HPDE6-E6E7 (cell line): Measurements from ENCODE around the gene HES4.
"Not testable (repeated sequence)": the region's sequence is repeated elsewhere in the genome, so short reads cannot be mapped to it uniquely, and the experiment has no call there.

ENCODE experiments used
- DNase-seq: peaks from one replicate; pipeline ENCODE4 v3.0.0; 2011; ENCODE audit warnings: missing footprints; ENCODE audit errors: extremely low spot score

HES4 gene

DNA sequence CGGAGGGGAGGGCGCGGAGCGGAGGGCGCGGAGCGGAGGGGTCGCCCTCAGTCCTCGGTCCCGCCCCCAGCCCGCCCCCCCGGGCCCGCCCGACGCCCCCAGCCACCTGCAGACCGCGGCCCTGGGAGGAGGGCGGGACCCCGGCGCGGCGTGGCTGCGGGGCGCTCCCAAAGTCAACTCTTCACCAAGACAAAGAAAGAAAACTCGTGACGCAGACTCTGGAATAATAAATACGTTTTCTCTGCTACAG, 1.2 kb downstream of the HES4 start:
- no peak for DNase-seq

DNA sequence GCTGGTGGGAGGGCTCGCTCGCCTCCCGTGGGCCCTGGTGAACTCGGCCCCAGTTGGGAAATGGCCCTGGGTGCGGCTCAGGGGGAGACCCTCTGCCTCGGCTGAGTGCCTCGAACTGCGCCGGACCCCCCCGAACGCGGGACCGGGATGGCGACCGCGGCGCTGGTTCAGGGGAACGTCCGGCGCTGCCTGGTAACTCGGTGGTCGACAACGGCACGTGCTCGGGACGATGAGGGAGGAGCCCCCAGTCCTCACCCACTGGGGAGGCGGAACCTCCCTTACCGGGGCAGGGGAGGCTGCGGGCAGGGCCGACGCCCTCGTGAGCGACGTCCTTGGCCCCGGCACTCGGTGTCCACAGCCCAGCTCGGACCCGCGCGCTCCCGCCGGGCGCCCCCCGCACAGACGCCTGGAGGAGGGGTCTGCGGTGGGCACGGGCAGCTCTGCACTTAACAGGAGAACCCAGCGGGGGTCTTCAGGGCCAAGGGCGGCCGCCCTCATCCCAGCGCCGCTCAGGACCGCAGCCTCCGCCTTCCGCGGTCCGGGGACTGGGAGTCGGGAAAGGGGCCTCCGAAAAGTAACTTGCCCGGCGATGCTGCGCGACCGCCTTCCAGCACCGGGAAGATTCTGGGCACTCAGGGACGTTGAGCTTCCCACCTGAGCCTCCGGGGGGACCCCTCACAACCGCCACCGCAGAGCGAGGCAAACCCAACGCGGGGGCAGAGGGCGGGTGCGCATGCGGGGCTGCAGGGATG, 1.7 kb downstream of the HES4 start:
- no peak for DNase-seq

DNA sequence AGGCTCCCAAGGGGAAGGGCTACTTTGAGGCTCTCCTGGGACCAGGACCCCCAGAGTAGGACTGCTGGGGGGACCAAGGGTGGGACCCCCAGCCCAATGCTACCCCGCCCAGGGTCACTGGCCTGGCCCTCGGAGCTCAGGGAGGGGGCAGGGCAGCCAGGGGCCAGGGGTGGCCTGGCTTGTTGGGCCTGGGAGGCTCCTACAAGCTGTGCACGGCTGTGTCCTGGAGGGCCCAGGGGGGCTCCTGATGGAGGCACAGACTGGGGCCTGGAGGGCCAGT, 2.2 kb downstream of the HES4 start:
- DNase-seq, result no peak

DNA sequence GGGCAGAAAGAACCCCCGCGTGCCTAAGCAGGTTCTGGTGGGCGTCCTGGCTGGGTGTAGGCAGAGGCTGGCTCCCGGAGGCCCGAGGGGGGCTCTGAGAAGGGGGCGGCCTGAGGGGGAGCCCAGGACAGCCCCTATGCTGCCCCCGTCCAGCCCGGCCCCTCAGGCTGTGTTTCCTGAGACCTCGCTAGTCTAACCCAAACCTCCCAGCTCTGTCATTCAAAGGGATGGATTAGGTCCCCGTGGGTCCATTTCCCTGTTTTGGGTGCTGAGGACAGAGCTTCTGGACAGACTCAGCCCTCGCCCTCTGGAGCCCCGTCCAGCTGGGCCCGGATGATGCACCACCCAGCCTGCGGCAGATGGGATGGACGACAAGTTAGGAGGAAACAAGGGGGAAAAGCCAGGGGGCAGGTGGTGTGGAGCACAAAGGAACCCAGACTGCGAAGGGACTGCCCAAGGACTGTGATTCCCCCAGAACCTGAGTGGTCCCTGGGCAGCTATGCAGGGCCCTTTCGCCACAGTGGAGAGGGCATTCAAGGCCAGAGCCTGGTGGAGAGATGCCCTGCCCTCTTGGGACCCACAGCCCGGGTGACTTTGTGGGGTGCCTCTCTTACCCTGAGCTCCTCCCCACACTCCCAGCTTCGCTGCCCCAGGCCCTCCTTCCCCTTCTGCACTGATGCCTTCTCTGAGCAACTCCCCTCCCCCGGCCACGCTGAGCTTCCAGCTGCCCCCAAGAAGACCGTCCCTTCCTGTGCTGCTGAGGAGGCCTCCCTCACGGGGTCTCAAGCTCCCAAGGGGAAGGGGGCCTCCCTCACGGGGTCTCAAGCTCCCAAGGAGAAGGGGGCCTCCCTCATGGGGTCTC, 2.8 kb downstream of the HES4 start:
- DNase-seq, result no peak

DNA sequence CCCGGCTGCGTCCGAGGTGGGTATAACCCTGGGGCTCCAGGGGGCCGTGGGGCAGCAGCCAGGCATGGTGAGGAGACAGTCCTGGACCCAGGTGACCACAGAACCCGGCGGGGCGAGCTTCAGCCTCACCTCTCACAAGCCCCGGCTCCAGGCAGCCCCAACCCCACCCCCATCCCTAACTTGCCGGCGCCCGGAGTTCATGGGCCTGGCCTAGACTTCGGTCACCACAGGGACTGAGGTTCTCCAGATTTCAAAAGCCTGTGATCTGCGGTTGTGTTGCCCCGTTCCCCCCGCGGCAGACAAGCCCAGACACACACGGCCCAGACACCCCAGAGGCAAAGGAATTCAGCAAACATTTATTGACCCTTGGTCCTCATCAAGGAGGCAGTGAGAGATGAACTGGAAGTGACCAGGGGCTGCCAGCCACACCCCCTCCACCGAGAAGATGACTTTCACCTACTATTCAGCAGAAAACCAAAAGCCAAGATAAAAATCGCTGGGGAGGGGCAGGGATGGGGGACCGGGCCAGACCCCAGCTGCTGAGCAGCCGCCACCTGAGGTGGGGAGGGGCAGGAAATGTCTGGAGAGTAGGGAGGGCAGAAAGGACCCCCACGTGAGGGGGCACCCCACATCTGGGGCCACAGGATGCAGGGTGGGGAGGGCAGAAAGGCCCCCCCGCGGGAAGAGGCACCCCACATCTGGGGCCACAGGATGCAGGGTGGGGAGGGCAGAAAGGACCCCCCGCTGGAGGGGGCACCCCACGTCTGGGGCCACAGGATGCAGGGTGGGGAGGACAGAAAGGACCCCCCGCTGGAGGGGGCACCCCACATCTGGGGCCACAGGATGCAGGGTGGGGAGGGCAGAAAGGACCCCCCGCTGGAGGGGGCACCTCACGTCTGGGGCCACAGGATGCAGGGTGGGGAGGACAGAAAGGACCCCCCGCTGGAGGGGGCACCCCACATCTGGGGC, 3.9 kb downstream of the HES4 start:
- DNase-seq, result no peak

DNA sequence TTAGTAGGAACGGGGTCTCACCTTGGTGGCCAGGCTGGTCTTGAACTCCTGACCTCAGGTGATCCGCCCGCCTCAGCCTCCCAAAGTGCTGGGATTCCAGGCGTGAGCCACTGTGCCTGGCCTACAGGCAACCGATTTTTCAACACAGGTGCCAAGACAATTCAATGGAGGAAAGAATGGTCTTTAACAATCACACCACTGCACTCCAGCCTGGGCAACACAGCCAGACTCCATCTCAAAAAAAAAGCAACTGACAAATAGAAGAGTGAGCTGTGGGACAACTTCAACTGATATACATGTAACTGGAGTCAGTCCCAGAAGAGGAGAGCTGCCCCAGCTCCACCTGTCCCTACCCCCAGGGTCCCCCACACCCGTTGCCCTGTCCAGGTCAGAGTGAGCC, 5.4 kb downstream of the HES4 start:
- not testable (repeated sequence) for DNase-seq

DNA sequence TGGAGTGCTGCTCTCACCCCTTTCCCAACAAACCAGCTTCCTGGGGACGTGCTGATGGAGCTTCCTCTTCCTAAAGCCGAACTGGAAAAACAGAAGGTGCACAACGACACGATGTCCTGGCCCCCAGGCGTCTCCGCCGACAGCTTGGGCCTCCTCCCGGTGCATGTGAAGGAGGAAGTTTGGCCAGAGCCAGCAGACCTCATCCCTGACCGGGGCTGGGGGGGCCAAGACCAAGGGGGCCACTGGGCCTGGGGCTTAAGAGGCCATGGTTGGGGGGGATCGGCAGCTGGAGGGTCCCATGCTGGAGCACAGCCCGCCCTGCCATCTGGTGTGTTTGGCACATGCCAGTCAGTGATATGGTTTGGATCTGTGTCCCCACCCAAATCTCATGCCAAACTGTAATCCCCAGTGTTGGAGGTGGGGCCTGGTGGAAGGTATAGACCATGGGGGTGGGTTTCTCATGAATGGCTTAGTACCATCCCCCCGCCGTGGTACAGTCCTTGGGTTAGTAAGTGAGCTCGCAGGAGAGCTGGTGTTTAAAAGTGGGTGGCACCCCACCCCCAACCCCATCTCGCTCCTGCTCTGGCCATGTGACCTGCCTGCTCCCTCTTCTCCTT, 6.4 kb downstream of the HES4 start:
- no peak for DNase-seq

DNA sequence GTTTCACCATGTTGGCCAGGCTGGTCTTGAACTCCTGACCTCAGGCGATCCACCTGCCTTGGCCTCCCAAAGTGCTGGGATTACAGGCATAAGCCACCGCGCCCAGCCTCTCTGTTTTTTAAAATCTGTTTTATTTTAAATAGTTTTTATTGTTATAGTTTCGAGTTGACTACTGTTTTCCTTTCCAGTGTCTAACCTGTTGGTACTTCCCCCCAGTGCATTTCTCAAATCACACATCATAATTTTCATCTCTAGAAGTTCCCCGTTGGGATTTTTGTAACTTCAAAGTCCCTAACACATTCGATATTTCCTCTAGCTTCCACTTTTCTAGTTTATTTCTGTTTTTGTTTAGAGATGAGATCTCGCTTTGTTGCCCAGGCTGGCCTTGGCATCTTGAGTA, 7.5 kb downstream of the HES4 start:
- DNase-seq, result no peak

DNA sequence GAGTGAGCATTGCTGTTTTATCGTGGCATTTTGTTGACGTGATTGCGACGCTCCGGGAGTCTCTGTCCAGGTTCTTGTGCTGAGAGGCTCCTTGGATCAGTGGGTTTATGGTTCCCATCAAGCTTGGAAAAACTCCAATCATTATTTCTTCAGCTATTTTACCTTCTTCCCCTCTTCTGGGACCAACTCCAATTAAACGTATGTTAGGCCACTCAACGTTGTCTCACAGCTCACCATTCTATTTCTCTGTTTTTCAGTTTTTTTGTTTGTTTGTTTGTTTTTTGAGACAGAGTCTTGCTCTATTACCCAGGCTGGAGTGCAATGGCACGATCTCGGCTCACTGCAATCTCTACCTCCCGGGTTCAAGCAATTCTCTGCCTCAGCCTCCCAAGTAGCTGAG, 8.0 kb downstream of the HES4 start:
- no peak for DNase-seq

DNA sequence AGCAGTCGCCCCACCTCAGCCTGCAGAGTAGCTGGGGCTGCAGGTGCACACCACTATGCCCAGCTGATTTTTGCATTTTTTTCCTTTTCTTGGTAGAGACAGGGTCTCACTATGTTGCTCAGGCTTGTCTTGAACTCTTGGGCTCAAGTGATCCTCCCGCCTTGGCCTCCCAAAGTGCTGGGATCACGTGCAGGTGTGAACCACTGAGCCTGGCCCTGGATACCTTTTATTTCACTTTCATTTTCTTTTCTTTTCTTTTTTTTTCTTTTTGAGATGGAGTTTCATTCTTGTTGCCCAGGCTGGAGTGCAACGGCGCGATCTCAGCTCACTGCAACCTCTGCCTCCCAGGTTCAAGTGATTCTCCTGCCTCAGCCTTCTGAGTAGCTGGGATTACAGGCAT, 8.6 kb downstream of the HES4 start:
- DNase-seq, result not testable (repeated sequence)

DNA sequence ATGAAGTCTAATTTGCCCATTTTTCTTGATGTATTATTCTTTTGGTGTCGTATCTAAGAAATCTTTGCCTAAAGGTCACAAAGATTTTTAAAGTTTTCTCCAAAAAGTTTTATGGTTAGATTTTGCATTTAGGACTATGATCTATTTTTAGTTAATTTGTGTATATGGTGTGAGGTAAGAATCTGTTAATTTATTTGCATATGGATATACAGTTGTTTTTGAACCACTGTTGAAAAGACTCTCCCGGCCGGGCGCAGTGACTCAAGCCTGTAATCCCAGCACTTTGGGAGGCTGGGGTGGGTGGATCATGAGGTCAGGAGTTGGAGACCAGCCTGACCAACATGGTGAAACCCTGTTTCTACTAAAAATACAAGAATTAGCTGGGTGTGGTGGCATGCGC, 11.8 kb downstream of the HES4 start:
- not testable (repeated sequence) for DNase-seq

DNA sequence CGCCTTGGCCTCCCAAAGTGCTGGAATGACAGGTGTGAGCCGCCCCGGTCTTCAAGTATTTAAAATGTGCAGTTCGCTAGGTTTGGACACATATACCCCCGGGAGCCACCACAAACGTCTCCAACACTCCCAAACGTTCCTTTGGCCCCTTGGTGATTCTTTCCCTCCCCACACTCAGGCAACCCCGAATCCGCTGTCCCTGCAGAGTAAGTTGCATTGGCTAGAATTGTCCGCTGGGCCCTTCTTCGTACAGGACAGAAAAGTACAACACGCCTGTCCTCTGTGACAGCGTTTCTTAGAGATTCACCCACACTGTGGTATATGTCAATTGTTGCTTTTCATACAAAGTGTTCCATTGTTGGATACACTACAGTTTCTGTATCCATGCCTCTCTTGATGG, 14.8 kb downstream of the HES4 start:
- DNase-seq, result no peak

DNA sequence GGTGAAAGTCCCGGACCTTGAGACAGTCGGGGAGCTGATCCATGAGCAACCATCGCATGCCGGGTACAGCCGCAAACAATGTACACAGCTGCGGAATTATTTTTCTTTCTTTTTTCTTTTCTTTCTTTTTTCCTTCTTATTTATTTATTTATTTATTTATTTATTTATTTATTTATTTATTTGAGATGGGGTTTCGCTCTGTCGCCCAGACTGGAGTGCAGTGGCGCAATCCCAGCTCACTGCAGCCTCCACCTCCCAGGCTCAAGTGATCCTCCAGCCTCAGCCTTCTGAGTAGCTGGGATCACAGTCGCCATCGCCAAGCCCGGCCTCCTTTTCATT, 15.5 kb downstream of the HES4 start:
- no peak for DNase-seq

DNA sequence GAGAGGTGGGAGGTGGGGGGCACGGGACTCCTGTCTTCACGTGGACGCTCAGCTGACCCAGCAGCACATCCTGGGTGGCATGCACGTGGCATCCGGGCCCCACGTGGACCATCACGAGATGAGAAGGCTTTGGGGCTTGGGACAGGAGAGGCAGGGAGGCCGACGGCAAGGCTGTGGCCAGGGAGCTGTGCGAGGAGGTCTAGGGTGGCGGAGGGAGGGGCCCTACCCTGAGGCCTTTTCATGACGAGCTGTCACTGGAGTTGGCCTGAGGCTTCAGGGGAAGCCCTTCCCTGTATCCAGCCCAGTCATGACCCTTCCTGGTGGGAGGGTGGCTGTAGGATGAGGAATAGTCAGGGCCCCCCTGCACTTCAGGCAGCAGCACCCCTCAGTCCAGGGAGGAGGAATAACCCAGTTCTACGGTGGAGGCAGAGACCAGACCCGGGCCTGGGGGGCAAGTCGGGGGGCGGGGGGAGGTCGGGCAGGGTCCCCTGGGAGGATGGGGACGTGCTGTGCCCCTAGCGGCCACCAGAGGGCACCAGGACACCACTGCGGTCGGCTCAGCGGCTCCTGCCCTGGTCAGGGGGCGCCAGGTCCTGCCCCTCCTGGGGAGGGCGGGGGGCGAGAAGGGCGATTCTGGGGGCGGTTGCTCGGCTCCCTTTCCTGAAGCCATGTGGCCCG, 16.0 kb downstream of the HES4 start:
- DNase-seq, result no peak

DNA sequence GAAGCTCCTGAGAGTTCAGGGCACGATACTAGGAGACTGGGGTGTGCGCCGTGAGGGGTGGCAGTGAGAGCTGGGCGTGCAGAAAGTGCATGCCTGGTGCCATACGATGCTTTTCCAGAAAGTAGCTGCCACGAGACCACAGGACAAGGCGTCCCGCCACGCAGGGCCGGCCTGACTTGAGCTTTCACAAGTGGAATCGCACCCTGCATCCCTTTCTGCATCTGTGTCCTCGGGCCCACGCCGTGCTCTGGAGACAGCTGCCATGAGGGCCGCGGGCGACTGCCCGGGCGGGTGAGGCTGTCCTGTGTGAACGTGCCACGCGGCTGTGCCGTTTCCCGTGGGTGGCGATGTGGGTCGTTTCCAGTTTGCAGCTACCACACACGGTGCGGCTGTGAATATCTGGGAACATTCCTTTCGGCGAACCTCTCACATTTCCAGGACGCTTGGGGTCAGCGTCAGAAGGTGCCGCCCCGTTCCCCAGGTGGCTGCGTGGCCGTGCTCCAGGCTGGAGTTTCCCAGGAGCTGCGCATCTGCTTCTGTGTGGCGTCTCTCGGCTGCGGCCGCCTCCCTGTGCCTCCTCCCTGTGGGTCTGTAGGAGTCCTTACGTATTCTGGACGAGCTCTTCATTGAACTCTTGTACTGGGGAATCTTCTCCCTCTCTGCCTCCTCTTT, 17.0 kb downstream of the HES4 start:
- DNase-seq, result no peak

DNA sequence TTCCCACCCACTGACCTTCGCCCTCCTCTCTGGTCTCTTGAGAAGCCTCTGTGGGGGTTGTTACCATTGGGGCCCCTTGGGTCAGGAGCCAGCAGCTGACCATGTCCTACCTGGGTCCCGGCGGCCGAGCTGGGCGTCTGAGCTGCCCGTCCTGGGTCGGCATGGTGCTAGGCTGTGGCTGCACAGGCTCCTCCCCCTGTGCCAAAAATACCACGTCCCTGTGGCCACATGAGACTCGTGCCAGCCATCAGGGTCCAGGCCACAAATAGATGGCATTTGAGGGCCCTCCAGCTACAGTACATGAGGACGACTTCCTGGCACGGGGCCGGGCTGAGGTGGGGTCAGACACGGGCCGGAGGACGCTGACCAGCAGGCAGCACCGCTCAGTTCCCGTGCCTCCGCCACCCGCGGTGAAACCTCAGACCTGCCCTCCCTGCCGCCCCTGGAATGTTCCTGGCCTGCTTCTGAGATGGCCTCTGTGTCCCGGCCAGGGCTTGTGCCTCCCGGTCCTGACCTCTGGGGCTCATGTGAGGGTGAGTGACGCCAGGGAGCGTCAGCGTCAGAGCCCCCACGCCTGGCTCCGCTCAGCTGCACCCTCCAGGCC, 17.8 kb downstream of the HES4 start, which contains the start of gene PERM1:
Gene PERM1 (minus strand): TSS at position 139 of the 604 bp plus-strand sequence. CDS start 1,064 bp downstream, outside the sequence.
- DNase-seq, result no peak

DNA sequence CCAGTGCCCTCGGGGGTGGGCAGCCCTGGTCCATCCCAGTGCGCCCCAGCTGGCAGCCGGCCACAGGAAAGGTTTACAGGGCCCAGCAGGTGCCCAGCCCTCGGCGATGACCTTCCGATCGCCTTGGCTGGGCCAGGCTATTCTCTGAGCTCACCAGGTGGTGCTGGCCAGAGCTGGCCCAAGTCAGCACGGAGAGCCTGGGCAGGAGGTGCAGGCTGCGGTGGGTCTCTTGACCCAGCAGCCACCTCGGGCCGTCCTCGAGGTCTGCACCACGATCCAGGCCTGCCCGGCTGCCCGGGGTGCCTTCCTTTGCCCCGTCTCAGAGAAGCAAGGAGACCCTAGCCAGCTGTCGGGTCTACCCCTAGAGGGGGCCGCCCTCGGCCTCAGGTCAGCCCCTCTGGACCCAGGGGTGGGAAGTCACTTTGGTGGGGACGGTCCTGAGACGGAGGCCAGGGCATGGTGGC, 18.4 kb downstream of the HES4 start:
- DNase-seq, result no peak

DNA sequence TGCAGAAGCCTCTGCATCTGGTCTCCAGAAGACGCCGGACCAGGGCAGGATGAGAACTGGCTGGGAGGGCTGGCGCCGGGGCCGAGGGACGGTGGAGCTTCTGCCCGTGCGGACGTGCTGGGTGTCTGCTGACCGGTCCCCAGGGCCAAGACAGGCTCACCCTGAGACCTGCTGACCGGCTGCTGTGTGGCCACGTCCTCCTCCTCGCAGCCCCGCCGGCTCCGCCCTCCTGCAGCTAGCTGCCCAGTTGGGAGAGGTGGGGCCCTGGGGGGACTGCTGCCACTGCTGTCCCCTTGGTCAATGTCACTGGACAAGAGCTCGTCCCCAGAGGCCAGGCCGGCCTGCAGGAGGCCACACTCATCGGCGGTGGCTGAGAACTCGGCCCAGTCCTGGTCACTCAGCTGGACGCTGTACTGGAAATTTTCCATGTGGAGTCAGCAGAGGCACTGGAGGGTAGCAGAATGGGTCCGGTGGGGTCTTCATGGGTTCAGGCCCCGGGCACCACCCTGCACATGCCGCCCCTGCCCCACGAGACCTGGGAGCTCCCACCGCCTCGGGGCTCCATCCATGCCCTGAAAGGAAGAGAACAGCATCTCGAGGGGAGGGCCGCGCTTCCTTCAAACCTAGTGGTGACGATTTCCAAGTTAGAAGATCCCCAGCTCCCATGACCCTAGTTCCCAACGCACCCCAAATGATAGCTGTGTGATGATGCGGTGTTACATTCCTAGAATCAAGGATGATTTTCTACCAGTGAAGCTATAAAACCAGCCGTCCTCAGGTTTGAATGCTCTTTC, 19.1 kb downstream of the HES4 start:
- no peak for DNase-seq

DNA sequence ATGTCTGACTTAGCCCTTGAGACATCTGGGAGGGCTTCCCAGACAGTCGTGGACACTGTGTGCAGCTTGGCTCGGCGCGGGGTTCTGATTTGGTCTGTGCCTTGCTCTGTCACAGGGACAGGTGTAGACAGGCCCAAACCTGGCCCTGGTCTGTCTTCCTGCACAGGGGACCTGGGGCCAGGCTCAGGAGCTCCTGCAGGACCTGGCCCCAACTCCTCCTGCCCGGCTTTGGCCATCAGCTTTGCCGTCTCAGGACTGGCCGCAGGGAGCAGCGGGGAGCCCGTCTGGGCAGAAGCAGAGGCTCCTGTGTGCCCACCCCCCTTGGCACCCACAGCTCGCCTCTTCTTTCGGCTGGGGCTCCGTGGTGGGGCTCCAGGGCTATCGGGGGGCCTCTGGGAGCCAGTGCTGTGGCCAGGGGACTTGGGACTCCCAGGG, 19.7 kb downstream of the HES4 start:
- no peak for DNase-seq

DNA sequence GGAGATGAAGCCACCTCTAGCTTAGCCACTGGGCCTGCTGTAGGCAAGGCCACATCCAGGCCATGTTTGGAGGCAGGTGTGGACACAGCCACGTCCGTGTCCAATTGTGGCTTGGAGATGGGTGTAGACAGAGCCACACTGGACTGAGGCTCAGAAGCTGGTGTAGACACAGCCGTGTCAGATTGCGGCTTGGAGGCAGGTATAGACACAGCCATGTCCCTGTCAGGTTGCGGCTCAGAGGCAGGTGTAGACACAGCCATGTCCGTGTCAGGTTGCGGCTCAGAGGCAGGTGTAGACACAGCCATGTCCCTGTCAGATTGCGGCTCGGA, 20.2 kb downstream of the HES4 start:
- DNase-seq, result no peak
